ENCODE results near the gene NIT1. TPM values are rescaled to one million over a fixed set of nuclear protein-coding genes. Genes with fewer than 3 reads are reported as not detected.

The NIT1 gene
- total and polyA plus RNA-seq, 2 of the 13 experiments (the other 11 are each of a cell fraction or from before 2014, with no cell fraction given), result 22.7 to 31.0 TPM

DNA sequence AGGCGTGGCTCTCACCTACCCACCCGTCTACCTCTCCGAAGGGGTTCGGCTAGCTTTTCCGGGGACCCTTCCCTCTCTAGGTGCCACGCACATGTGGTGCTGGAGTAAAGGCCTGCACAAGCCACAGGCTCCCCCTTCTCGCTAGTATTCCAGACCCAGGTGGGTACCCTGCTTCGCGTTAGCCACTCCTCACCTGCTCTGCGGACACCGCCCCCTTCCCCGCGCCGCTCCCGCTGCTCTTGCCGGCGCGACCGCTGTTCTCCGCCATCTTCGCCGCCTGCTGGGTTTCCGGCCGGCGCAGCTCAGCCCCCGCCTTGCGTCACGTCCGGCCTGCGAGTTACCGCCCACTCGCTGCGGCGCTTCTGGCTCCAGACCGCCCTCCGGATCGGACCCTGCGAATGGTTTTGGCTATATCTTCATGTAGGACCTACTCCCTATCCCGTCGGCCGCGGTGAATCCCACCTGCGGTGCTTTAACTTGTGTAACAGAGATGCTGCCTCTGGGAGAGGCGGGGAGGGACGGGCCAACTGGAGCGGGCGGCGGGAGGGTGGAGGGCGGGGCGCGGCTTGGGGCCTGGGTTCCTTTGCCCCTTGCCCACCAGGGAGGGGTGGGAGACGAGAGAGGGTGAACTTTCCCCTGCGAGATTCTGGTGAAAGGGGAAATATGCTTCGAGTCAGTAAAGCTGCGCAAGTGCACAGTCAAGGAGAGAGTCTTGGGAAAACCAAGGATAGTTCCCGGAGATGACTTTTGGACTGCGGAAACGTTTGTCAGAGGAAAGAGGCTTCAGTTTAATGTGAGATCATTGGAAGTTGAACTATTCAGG is at the start of gene NIT1, which contains the start of gene PFDN2 (continued):
- TF ChIP-seq SALL1 (CRISPR knock-in tag; IDR thresholded peaks at IDR 0.05) (peak; percentile 84), IKZF1 (IDR thresholded peaks at IDR 0.05) (no peak), NCOR1 (IDR thresholded peaks at IDR 0.05; ENCODE audit: borderline replicate concordance, low read length) (no peak), GTF3A (CRISPR knock-in tag; conservative IDR thresholded peaks at IDR 0.05) (no peak), NFIB (CRISPR knock-in tag; IDR thresholded peaks at IDR 0.05; ENCODE audit: borderline replicate concordance) (no peak), GATAD2A (CRISPR knock-in tag; IDR thresholded peaks at IDR 0.05) (peak; percentile 40; the same call in 1 of the 2 replicates), DMAP1 (CRISPR knock-in tag; IDR thresholded peaks at IDR 0.05) (peak; percentile 88), ZNF333 (CRISPR knock-in tag; IDR thresholded peaks at IDR 0.05; ENCODE audit: borderline replicate concordance) (no peak), ZNF773 (CRISPR knock-in tag; IDR thresholded peaks at IDR 0.05; ENCODE audit: borderline replicate concordance) (0 out of 2 replicates have a peak, but pooled peaks have one; percentile 34), RFXAP (CRISPR knock-in tag; IDR thresholded peaks at IDR 0.05; ENCODE audit: borderline replicate concordance) (0 out of 2 replicates have a peak, but pooled peaks have one; percentile 54), ZNF512B (CRISPR knock-in tag; IDR thresholded peaks at IDR 0.05; ENCODE audit: borderline replicate concordance) (no peak), ZNF337 (CRISPR knock-in tag; IDR thresholded peaks at IDR 0.05; ENCODE audit: borderline replicate concordance, low read depth) (peak; percentile 6; the same call in 1 of the 2 replicates), HCFC1 (IDR thresholded peaks at IDR 0.05; ENCODE audit: low read depth, low read length) (peak; percentile 49; the same call in 1 of the 2 replicates), HIC2 (CRISPR knock-in tag; IDR thresholded peaks at IDR 0.05; ENCODE audit: low read depth) (no peak)
- TF ChIP-seq, protein P1, sequence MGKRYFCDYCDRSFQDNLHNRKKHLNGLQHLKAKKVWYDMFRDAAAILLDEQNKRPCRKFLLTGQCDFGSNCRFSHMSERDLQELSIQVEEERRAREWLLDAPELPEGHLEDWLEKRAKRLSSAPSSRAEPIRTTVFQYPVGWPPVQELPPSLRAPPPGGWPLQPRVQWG (CRISPR knock-in tag; IDR thresholded peaks at IDR 0.05; ENCODE audit: borderline replicate concordance, low read depth), result no peak
- TF ChIP-seq, protein P2, sequence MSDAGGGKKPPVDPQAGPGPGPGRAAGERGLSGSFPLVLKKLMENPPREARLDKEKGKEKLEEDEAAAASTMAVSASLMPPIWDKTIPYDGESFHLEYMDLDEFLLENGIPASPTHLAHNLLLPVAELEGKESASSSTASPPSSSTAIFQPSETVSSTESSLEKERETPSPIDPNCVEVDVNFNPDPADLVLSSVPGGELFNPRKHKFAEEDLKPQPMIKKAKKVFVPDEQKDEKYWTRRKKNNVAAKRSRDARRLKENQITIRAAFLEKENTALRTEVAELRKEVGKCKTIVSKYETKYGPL (CRISPR knock-in tag; IDR thresholded peaks at IDR 0.05), result 0 out of 2 replicates have a peak, but pooled peaks have one; percentile 47
- TF ChIP-seq, protein P3, sequence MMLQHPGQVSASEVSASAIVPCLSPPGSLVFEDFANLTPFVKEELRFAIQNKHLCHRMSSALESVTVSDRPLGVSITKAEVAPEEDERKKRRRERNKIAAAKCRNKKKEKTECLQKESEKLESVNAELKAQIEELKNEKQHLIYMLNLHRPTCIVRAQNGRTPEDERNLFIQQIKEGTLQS (CRISPR knock-in tag; IDR thresholded peaks at IDR 0.05), result no peak
- TF ChIP-seq, protein P4, sequence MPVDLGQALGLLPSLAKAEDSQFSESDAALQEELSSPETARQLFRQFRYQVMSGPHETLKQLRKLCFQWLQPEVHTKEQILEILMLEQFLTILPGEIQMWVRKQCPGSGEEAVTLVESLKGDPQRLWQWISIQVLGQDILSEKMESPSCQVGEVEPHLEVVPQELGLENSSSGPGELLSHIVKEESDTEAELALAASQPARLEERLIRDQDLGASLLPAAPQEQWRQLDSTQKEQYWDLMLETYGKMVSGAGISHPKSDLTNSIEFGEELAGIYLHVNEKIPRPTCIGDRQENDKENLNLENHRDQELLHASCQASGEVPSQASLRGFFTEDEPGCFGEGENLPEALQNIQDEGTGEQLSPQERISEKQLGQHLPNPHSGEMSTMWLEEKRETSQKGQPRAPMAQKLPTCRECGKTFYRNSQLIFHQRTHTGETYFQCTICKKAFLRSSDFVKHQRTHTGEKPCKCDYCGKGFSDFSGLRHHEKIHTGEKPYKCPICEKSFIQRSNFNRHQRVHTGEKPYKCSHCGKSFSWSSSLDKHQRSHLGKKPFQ (CRISPR knock-in tag; IDR thresholded peaks at IDR 0.05; ENCODE audit: insufficient replicate concordance), result no peak
- TF ChIP-seq, protein P5, sequence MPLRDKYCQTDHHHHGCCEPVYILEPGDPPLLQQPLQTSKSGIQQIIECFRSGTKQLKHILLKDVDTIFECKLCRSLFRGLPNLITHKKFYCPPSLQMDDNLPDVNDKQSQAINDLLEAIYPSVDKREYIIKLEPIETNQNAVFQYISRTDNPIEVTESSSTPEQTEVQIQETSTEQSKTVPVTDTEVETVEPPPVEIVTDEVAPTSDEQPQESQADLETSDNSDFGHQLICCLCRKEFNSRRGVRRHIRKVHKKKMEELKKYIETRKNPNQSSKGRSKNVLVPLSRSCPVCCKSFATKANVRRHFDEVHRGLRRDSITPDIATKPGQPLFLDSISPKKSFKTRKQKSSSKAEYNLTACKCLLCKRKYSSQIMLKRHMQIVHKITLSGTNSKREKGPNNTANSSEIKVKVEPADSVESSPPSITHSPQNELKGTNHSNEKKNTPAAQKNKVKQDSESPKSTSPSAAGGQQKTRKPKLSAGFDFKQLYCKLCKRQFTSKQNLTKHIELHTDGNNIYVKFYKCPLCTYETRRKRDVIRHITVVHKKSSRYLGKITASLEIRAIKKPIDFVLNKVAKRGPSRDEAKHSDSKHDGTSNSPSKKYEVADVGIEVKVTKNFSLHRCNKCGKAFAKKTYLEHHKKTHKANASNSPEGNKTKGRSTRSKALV (CRISPR knock-in tag; IDR thresholded peaks at IDR 0.05), result peak; percentile 62; the same call in 1 of the 2 replicates
